ENCODE measurements around the gene PUSL1.

GRCh38 chr1:1355416-1355815 is 47.0 kb downstream of the PUSL1 start:
- TF ChIP-seq MAFK (IDR thresholded peaks at IDR 0.05; ENCODE audit: low read depth, low read length), result no peak
- TF ChIP-seq, protein P1, sequence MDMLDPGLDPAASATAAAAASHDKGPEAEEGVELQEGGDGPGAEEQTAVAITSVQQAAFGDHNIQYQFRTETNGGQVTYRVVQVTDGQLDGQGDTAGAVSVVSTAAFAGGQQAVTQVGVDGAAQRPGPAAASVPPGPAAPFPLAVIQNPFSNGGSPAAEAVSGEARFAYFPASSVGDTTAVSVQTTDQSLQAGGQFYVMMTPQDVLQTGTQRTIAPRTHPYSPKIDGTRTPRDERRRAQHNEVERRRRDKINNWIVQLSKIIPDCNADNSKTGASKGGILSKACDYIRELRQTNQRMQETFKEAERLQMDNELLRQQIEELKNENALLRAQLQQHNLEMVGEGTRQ (IDR thresholded peaks at IDR 0.05; ENCODE audit: low read depth, low read length), result no peak
- no peak for TF ChIP-seq POLR2A (IDR thresholded peaks at IDR 0.05; ENCODE audit: low read depth, low read length)
- TF ChIP-seq, protein P2, sequence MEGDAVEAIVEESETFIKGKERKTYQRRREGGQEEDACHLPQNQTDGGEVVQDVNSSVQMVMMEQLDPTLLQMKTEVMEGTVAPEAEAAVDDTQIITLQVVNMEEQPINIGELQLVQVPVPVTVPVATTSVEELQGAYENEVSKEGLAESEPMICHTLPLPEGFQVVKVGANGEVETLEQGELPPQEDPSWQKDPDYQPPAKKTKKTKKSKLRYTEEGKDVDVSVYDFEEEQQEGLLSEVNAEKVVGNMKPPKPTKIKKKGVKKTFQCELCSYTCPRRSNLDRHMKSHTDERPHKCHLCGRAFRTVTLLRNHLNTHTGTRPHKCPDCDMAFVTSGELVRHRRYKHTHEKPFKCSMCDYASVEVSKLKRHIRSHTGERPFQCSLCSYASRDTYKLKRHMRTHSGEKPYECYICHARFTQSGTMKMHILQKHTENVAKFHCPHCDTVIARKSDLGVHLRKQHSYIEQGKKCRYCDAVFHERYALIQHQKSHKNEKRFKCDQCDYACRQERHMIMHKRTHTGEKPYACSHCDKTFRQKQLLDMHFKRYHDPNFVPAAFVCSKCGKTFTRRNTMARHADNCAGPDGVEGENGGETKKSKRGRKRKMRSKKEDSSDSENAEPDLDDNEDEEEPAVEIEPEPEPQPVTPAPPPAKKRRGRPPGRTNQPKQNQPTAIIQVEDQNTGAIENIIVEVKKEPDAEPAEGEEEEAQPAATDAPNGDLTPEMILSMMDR (conservative IDR thresholded peaks at IDR 0.05; ENCODE audit: low read depth, low read length), result no peak
- TF ChIP-seq MAZ (IDR thresholded peaks at IDR 0.05; ENCODE audit: borderline replicate concordance, low read depth, low read length), result peak; percentile 30; the same call in 1 of the 2 replicates
- TF ChIP-seq MXI1 (IDR thresholded peaks at IDR 0.05; ENCODE audit: borderline replicate concordance, low read depth, low read length), result peak; percentile 51; the same call in 1 of the 2 replicates
- TF ChIP-seq RAD21 (IDR thresholded peaks at IDR 0.05; ENCODE audit: low read length), result no peak
- TF ChIP-seq FOS (IDR thresholded peaks at IDR 0.05; ENCODE audit: low read depth, low read length), result no peak
- TF ChIP-seq NFE2L2 (IDR thresholded peaks at IDR 0.05; ENCODE audit: low read depth, low read length), result no peak
- no peak for TF ChIP-seq CHD1 (IDR thresholded peaks at IDR 0.05; ENCODE audit: low read depth, low read length)
- no peak for TF ChIP-seq SMC3 (IDR thresholded peaks at IDR 0.05; ENCODE audit: low read depth, low read length)
- TF ChIP-seq BHLHE40 (IDR thresholded peaks at IDR 0.05; ENCODE audit: low read depth, low read length), result no peak
